Measurements from ENCODE around the gene TUBA4A.

TUBA4A gene

GRCh38 chr2:219230059-219230540, 23.6 kb downstream of the TUBA4A start:
- Histone ChIP-seq H3K9me3 (no peaks in the 10 kb centered on the region), H3K27ac (peak overlapping the region; percentile 97), H3K4me3 (ENCODE audit: low read depth in 1 of 2, low read length in 1 of 2) (peak overlapping the region; percentile 83 to 97), H3K27me3 (no peaks in the 10 kb centered on the region), H3K4me1 (ENCODE audit: control insufficient read depth in 1 of 2, insufficient read depth in 1 of 2, low read depth in 1 of 2, low read length in 1 of 2) (peaks cover 57% of the 10 kb centered on the region in 2 experiments), H3K36me3 (peaks cover 36% of the 10 kb centered on the region)
- no peak for TF ChIP-seq CTCF (IDR thresholded peaks at IDR 0.05)

DNA sequence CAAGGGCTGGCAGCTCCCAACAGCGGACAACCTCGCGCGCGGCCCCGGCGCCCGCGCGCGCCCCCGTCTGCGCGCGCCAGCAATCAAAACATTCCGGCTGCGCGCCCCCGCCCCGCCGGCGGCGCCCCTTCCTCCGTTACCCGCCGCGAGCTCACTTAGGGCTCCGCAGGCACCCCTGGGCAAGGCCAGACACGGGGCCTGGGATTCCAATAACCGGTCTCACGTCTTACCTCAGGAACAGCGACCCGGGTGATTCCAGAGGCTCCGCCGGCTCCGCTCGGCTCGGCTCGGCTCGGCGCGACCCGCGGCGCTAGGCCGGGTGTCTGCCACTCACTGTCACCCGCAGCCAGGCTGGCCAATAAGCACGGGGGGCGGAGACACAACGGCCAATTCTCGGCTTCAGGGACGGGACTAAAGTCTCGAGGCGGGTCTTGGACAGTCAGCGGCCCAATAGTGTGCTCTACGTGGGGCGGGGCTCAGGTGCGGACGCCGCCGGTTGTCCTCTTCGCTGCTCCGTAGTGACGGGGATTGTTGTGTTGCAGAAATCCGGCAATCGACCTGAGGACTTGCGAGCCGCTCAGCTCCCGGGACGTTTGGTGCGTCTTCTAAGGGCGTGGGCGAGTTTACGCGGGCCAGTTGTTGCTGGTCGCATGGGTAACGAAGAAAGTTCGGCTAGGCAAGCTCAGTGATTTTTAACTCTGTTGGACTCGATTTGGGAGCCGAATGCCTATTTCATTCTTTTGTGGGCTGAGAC, 24.2 kb downstream of the TUBA4A start, which contains the start of the genes ANKZF1 and ATG9A:
Gene ANKZF1, plus strand, starts transcription at position 502 of the 754 bp plus-strand sequence. CDS start 452 bp downstream, outside the sequence.
Gene ATG9A, minus strand, starts transcription at position 332 of the 754 bp plus-strand sequence. CDS start 1,612 bp downstream, outside the sequence.
- no peaks in the 10 kb centered on the region for H3K9me3 ChIP-seq
- TF ChIP-seq CTCF (IDR thresholded peaks at IDR 0.05), result no peak
- H3K27me3 ChIP-seq, result no peaks in the 10 kb centered on the region
- peak within 1 kb of the TSS; percentile 83 to 97 for H3K4me3 ChIP-seq (ENCODE audit: low read depth in 1 of 2, low read length in 1 of 2)
- peaks cover 36% of the 10 kb centered on the region for H3K36me3 ChIP-seq
- peak within 1 kb of the TSS; percentile 97 for H3K27ac ChIP-seq
- H3K4me1 ChIP-seq (ENCODE audit: control insufficient read depth in 1 of 2, insufficient read depth in 1 of 2, low read depth in 1 of 2, low read length in 1 of 2), result peaks cover 63 to 64% of the 10 kb centered on the region in 2 experiments

- Histone ChIP-seq H3K4me1 (ENCODE audit: control insufficient read depth in 1 of 2, insufficient read depth in 1 of 2, low read depth in 1 of 2, low read length in 1 of 2) (peaks cover 69% of the 10 kb centered on the region in 2 experiments), H3K4me3 (ENCODE audit: low read depth in 1 of 2, low read length in 1 of 2) (peak overlapping the region; percentile 83 to 97), H3K27ac (peak overlapping the region; percentile 97), H3K27me3 (no peaks in the 10 kb centered on the region), H3K9me3 (no peaks in the 10 kb centered on the region), H3K36me3 (peaks cover 36% of the 10 kb centered on the region)
- TF ChIP-seq CTCF (IDR thresholded peaks at IDR 0.05), result no peak
These were observed 24.8 kb downstream of the TUBA4A start for GRCh38 chr2:219228911-219229304.

- no peak for TF ChIP-seq CTCF (IDR thresholded peaks at IDR 0.05)
- H3K9me3 ChIP-seq, result no peaks in the 10 kb centered on the region
- no peaks in the 10 kb centered on the region for H3K27me3 ChIP-seq
- peaks cover 69 to 70% of the 10 kb centered on the region in 2 experiments for H3K4me1 ChIP-seq (ENCODE audit: control insufficient read depth in 1 of 2, insufficient read depth in 1 of 2, low read depth in 1 of 2, low read length in 1 of 2)
- peak overlapping the region; percentile 97 for H3K27ac ChIP-seq
- peaks cover 36% of the 10 kb centered on the region for H3K36me3 ChIP-seq
- peak overlapping the region; percentile 83 to 97 for H3K4me3 ChIP-seq (ENCODE audit: low read depth in 1 of 2, low read length in 1 of 2)
These were observed 25.4 kb downstream of the TUBA4A start for GRCh38 chr2:219228041-219228910.

DNA sequence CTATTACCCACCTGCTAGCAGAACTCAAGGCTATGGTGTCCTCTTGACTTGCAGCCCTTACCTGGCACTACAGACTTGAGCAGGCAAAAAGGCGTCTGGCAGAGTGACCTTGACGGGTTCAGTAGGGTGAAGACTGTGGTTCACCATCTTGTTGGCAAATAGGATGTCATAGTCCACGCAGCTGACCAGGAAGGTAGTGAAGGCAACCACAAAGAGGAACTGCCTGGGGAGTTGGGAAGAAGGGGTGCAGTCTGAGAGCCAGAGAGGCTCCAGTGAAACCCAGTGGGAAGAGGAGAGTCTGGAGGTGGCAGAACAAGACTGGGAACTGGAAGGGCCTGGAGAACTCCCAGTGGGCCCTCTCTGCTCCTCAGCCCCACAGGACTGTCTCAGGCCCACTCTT, 28.4 kb downstream of the TUBA4A start:
- peaks cover 67 to 69% of the 10 kb centered on the region in 2 experiments for H3K4me1 ChIP-seq (ENCODE audit: control insufficient read depth in 1 of 2, insufficient read depth in 1 of 2, low read depth in 1 of 2, low read length in 1 of 2)
- peaks cover 3% of the 10 kb centered on the region for H3K27me3 ChIP-seq
- peaks cover 49% of the 10 kb centered on the region for H3K36me3 ChIP-seq
- no peak for TF ChIP-seq CTCF (IDR thresholded peaks at IDR 0.05)
- H3K4me3 ChIP-seq (ENCODE audit: low read depth in 1 of 2, low read length in 1 of 2), result peak overlapping the region; percentile 0 to 49
- H3K9me3 ChIP-seq, result no peaks in the 10 kb centered on the region
- peak overlapping the region; percentile 83 for H3K27ac ChIP-seq
